ENCODE results near the gene ROBO1. TPM values are rescaled to one million over a fixed set of nuclear protein-coding genes. Genes with fewer than 3 reads are reported as not detected.

Gene ROBO1
- polyA plus RNA-seq, 1 experiment: 33.9 TPM

- ChIA-PET POLR2A (no interaction called here), CTCF (no interaction called here)
- Histone ChIP-seq H3K4me3 (ENCODE audit: low read depth, low read length) (no peak overlapping the region), H3K36me3 (ENCODE audit: control insufficient read depth, insufficient read depth, low read length) (no peaks in the 10 kb centered on the region), H3K27me3 (ENCODE audit: control insufficient read depth, insufficient read depth, low read length) (no peaks in the 10 kb centered on the region)
- no peak for TF ChIP-seq CTCF (IDR thresholded peaks at IDR 0.05; ENCODE audit: insufficient read depth, low read depth, low read length)
- DNase-seq (ENCODE audit: low read depth): no peak
Observed at GRCh38 chr3:78764634-78765033, 1003.2 kb downstream of the ROBO1 start.

GRCh38 chr3:78762121-78762520 lies 1005.7 kb downstream of the ROBO1 start:
- peak; percentile 48 for DNase-seq (ENCODE audit: low read depth)
- Histone ChIP-seq H3K36me3 (ENCODE audit: control insufficient read depth, insufficient read depth, low read length) (no peaks in the 10 kb centered on the region), H3K27me3 (ENCODE audit: control insufficient read depth, insufficient read depth, low read length) (no peaks in the 10 kb centered on the region), H3K4me3 (ENCODE audit: low read depth, low read length) (no peak overlapping the region)
- POLR2A ChIA-PET: no interaction called here
- CTCF ChIA-PET: no interaction called here
- no peak for TF ChIP-seq CTCF (IDR thresholded peaks at IDR 0.05; ENCODE audit: insufficient read depth, low read depth, low read length)

GRCh38 chr3:78761126-78761525 lies 1006.7 kb downstream of the ROBO1 start:
- no peaks in the 10 kb centered on the region for H3K36me3 ChIP-seq (ENCODE audit: control insufficient read depth, insufficient read depth, low read length)
- no peak overlapping the region for H3K4me3 ChIP-seq (ENCODE audit: low read depth, low read length)
- POLR2A ChIA-PET: no interaction called here
- CTCF ChIA-PET: no interaction called here
- no peak for DNase-seq (ENCODE audit: low read depth)
- no peaks in the 10 kb centered on the region for H3K27me3 ChIP-seq (ENCODE audit: control insufficient read depth, insufficient read depth, low read length)
- TF ChIP-seq CTCF (IDR thresholded peaks at IDR 0.05; ENCODE audit: insufficient read depth, low read depth, low read length): no peak

- no peak for DNase-seq (ENCODE audit: low read depth)
- Histone ChIP-seq H3K4me3 (ENCODE audit: low read depth, low read length) (no peak overlapping the region), H3K36me3 (ENCODE audit: control insufficient read depth, insufficient read depth, low read length) (no peaks in the 10 kb centered on the region), H3K27me3 (ENCODE audit: control insufficient read depth, insufficient read depth, low read length) (no peaks in the 10 kb centered on the region)
- ChIA-PET POLR2A (no interaction called here), CTCF (interaction anchor here (0.9 kb wide), 1 partner anchor 27 kb away, joined by 3 read pairs; no protein-coding TSS in a partner anchor)
- TF ChIP-seq CTCF (IDR thresholded peaks at IDR 0.05; ENCODE audit: insufficient read depth, low read depth, low read length): no peak
Observed at GRCh38 chr3:78757731-78758130, 1010.1 kb downstream of the ROBO1 start.

GRCh38 chr3:78754066-78754743 lies 1013.6 kb downstream of the ROBO1 start:
- no peak for DNase-seq (ENCODE audit: low read depth)
- TF ChIP-seq CTCF (IDR thresholded peaks at IDR 0.05; ENCODE audit: insufficient read depth, low read depth, low read length): no peak

More at GRCh38 chr3:78754066-78754743, 1013.6 kb downstream of the ROBO1 start:
- H3K27me3 ChIP-seq (ENCODE audit: control insufficient read depth, insufficient read depth, low read length): no peaks in the 10 kb centered on the region
- H3K36me3 ChIP-seq (ENCODE audit: control insufficient read depth, insufficient read depth, low read length): no peaks in the 10 kb centered on the region
- POLR2A ChIA-PET: no interaction called here
- CTCF ChIA-PET: interaction anchor here (0.7 to 1.9 kb wide), 3 partner anchors 14 to 126 kb away, joined by 3 to 8 read pairs (median 4); no protein-coding TSS in a partner anchor
- H3K4me3 ChIP-seq (ENCODE audit: low read depth, low read length): no peak overlapping the region

All from BJ (cell line).